ENCODE data around the gene NSMCE4A.

Gene NSMCE4A

DNA sequence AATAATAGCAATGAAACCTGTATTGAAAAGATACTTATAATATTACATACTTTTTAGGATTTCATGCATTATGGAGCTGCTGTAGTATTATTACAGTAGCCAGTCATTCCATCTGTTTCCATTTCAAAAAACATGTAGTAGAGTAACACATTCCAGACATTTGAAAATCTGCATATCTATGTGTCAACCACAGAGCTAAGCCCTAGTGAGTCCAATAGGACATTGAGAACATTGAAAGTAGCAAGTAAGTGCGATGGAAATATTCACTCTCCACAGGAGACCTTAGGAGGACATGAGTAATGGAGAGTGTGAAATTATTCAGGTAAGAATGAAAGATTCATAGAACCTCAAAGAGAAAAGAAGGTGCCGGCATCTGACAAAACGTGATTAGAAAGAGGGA, 15.3 kb downstream of the NSMCE4A start:
- Histone ChIP-seq H3K79me1 (ENCODE audit: low read length) (no peaks in the 10 kb centered on the region), H3K36me3 (ENCODE audit: control insufficient read depth in 1 of 2, insufficient read depth in 2 of 2, low read length in 2 of 2) (peaks cover 2% of the 10 kb centered on the region in 2 experiments), H4K91ac (ENCODE audit: low read depth, low read length) (no peak overlapping the region), H3K27me3 (ENCODE audit: insufficient read depth, low read length) (no peaks in the 10 kb centered on the region), H3K23ac (ENCODE audit: low read length) (no peak overlapping the region), H2BK120ac (ENCODE audit: insufficient read depth, low read length, poor library complexity) (no peak overlapping the region), H3K79me2 (ENCODE audit: control insufficient read depth, insufficient read depth, low read length, poor library complexity) (no peaks in the 10 kb centered on the region), H2AFZ (ENCODE audit: insufficient read depth, low read length, poor library complexity) (no peak overlapping the region), H2AK5ac (ENCODE audit: low read length) (no peak overlapping the region), H3K9ac (ENCODE audit: low read length) (no peak overlapping the region), H3K4ac (ENCODE audit: low read depth, low read length) (no peak overlapping the region), H3K4me3 (ENCODE audit: low read depth, low read length) (no peak overlapping the region), H2BK12ac (ENCODE audit: low read length) (no peak overlapping the region), H4K8ac (ENCODE audit: low read depth, low read length) (no peak overlapping the region), H3K9me3 (ENCODE audit: insufficient read depth, low read depth, low read length) (no peaks in the 10 kb centered on the region), H3K27ac (ENCODE audit: low read depth, low read length) (no peak overlapping the region), H3K18ac (ENCODE audit: low read length) (no peak overlapping the region), H4K12ac (ENCODE audit: low read depth, low read length) (no peak overlapping the region), H3K4me2 (ENCODE audit: low read length) (no peak overlapping the region), H3K4me1 (ENCODE audit: control insufficient read depth in 1 of 2, insufficient read depth in 2 of 2, low read length in 2 of 2) (no peaks in the 10 kb centered on the region), H3K14ac (ENCODE audit: low read length) (no peak overlapping the region), H2BK5ac (ENCODE audit: low read depth, low read length, poor library complexity) (no peak overlapping the region)
- WGBS (ENCODE audit: extremely low coverage, insufficient coverage, insufficient read length): no CpG with 5 or more reads among the region's 3 CpGs
- DNase-seq: no peak

- Histone ChIP-seq H2BK5ac (ENCODE audit: low read depth, low read length, poor library complexity) (no peak overlapping the region), H2BK120ac (ENCODE audit: insufficient read depth, low read length, poor library complexity) (no peak overlapping the region), H2BK12ac (ENCODE audit: low read length) (no peak overlapping the region)
These were observed 18.6 kb downstream of the NSMCE4A start for GRCh38 chr10:121956111-121957061.

GRCh38 chr10:121952226-121952625, 22.8 kb downstream of the NSMCE4A start:
- Histone ChIP-seq H3K9ac (ENCODE audit: low read length) (no peak overlapping the region), H3K4me1 (ENCODE audit: control insufficient read depth in 1 of 2, insufficient read depth in 2 of 2, low read length in 2 of 2) (no peaks in the 10 kb centered on the region), H3K79me1 (ENCODE audit: low read length) (no peaks in the 10 kb centered on the region), H3K4me2 (ENCODE audit: low read length) (no peak overlapping the region), H2AFZ (ENCODE audit: insufficient read depth, low read length, poor library complexity) (no peak overlapping the region), H4K91ac (ENCODE audit: low read depth, low read length) (no peak overlapping the region), H3K4me3 (ENCODE audit: low read depth, low read length) (no peak overlapping the region), H3K27ac (ENCODE audit: low read depth, low read length) (no peak overlapping the region), H3K36me3 (ENCODE audit: control insufficient read depth in 1 of 2, insufficient read depth in 2 of 2, low read length in 2 of 2) (peaks cover 0 to 2% of the 10 kb centered on the region in 2 experiments), H3K9me3 (ENCODE audit: insufficient read depth, low read depth, low read length) (no peaks in the 10 kb centered on the region), H3K23ac (ENCODE audit: low read length) (no peak overlapping the region), H3K27me3 (ENCODE audit: insufficient read depth, low read length) (no peaks in the 10 kb centered on the region), H2BK120ac (ENCODE audit: insufficient read depth, low read length, poor library complexity) (no peak overlapping the region), H3K4ac (ENCODE audit: low read depth, low read length) (no peak overlapping the region), H3K79me2 (ENCODE audit: control insufficient read depth, insufficient read depth, low read length, poor library complexity) (no peaks in the 10 kb centered on the region), H2AK5ac (ENCODE audit: low read length) (no peak overlapping the region), H3K14ac (ENCODE audit: low read length) (no peak overlapping the region), H4K12ac (ENCODE audit: low read depth, low read length) (no peak overlapping the region), H3K18ac (ENCODE audit: low read length) (no peak overlapping the region), H2BK5ac (ENCODE audit: low read depth, low read length, poor library complexity) (no peak overlapping the region), H4K8ac (ENCODE audit: low read depth, low read length) (no peak overlapping the region), H2BK12ac (ENCODE audit: low read length) (no peak overlapping the region)
- WGBS (ENCODE audit: extremely low coverage, insufficient coverage, insufficient read length): no CpG with 5 or more reads among the region's 5 CpGs
- DNase-seq: no peak

More at GRCh38 chr10:121956111-121957061, 18.6 kb downstream of the NSMCE4A start:
- peaks cover 2% of the 10 kb centered on the region in 2 experiments for H3K36me3 ChIP-seq (ENCODE audit: control insufficient read depth in 1 of 2, insufficient read depth in 2 of 2, low read length in 2 of 2)
- no peaks in the 10 kb centered on the region for H3K27me3 ChIP-seq (ENCODE audit: insufficient read depth, low read length)
- no peak overlapping the region for H3K14ac ChIP-seq (ENCODE audit: low read length)
- H3K9me3 ChIP-seq (ENCODE audit: insufficient read depth, low read depth, low read length): no peaks in the 10 kb centered on the region
- H2AFZ ChIP-seq (ENCODE audit: insufficient read depth, low read length, poor library complexity): no peak overlapping the region
- no peak overlapping the region for H3K9ac ChIP-seq (ENCODE audit: low read length)
- no peak overlapping the region for H3K23ac ChIP-seq (ENCODE audit: low read length)
- WGBS (ENCODE audit: extremely low coverage, insufficient coverage, insufficient read length): no CpG with 5 or more reads among the region's 7 CpGs
- H3K4me1 ChIP-seq (ENCODE audit: control insufficient read depth in 1 of 2, insufficient read depth in 2 of 2, low read length in 2 of 2): no peaks in the 10 kb centered on the region
- H3K4me2 ChIP-seq (ENCODE audit: low read length): no peak overlapping the region
- H3K4me3 ChIP-seq (ENCODE audit: low read depth, low read length): no peak overlapping the region
- H4K91ac ChIP-seq (ENCODE audit: low read depth, low read length): no peak overlapping the region
- H3K79me1 ChIP-seq (ENCODE audit: low read length): no peaks in the 10 kb centered on the region
- no peak overlapping the region for H4K8ac ChIP-seq (ENCODE audit: low read depth, low read length)
- no peak overlapping the region for H3K27ac ChIP-seq (ENCODE audit: low read depth, low read length)
- no peak overlapping the region for H4K12ac ChIP-seq (ENCODE audit: low read depth, low read length)
- H3K18ac ChIP-seq (ENCODE audit: low read length): no peak overlapping the region
- no peak overlapping the region for H3K4ac ChIP-seq (ENCODE audit: low read depth, low read length)
- no peaks in the 10 kb centered on the region for H3K79me2 ChIP-seq (ENCODE audit: control insufficient read depth, insufficient read depth, low read length, poor library complexity)
- no peak for DNase-seq
- H2AK5ac ChIP-seq (ENCODE audit: low read length): no peak overlapping the region

DNA sequence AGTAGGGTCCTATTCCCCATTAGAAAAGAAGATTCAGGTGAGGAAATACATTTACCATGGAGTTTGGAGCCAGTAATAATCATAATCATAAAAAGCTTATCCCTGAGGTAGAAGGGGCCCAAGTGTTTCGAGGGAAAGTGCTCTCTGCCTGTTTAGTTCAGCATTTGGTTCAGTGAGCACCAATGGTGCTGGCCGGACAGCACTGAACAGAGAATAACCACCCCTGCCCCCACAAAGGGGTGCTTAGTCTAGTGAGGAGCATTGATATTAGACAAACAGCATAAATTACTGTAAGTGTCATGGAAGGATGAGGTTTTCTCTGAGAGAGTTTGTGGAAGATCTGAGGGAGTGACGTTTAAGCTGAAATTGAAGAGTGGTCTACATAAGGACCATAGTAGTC, 25.6 kb downstream of the NSMCE4A start:
- H2BK12ac ChIP-seq (ENCODE audit: low read length): no peak overlapping the region
- H3K4me2 ChIP-seq (ENCODE audit: low read length): no peak overlapping the region
- no peak overlapping the region for H2AK5ac ChIP-seq (ENCODE audit: low read length)
- WGBS (ENCODE audit: extremely low coverage, insufficient coverage, insufficient read length): no CpG with 5 or more reads among the region's 3 CpGs
- DNase-seq: no peak
- no peak overlapping the region for H3K23ac ChIP-seq (ENCODE audit: low read length)
- no peak overlapping the region for H2BK120ac ChIP-seq (ENCODE audit: insufficient read depth, low read length, poor library complexity)
- H4K12ac ChIP-seq (ENCODE audit: low read depth, low read length): no peak overlapping the region
- no peak overlapping the region for H3K27ac ChIP-seq (ENCODE audit: low read depth, low read length)
- no peak overlapping the region for H4K91ac ChIP-seq (ENCODE audit: low read depth, low read length)
- H2BK5ac ChIP-seq (ENCODE audit: low read depth, low read length, poor library complexity): no peak overlapping the region
- H4K8ac ChIP-seq (ENCODE audit: low read depth, low read length): no peak overlapping the region
- H3K4me1 ChIP-seq (ENCODE audit: control insufficient read depth in 1 of 2, insufficient read depth in 2 of 2, low read length in 2 of 2): no peaks in the 10 kb centered on the region
- H3K14ac ChIP-seq (ENCODE audit: low read length): no peak overlapping the region
- H3K79me1 ChIP-seq (ENCODE audit: low read length): no peaks in the 10 kb centered on the region
- H3K27me3 ChIP-seq (ENCODE audit: insufficient read depth, low read length): no peaks in the 10 kb centered on the region
- no peak overlapping the region for H3K9ac ChIP-seq (ENCODE audit: low read length)
- H3K4me3 ChIP-seq (ENCODE audit: low read depth, low read length): no peak overlapping the region
- H2AFZ ChIP-seq (ENCODE audit: insufficient read depth, low read length, poor library complexity): no peak overlapping the region
- no peaks in the 10 kb centered on the region for H3K79me2 ChIP-seq (ENCODE audit: control insufficient read depth, insufficient read depth, low read length, poor library complexity)
- no peak overlapping the region for H3K4ac ChIP-seq (ENCODE audit: low read depth, low read length)
- H3K18ac ChIP-seq (ENCODE audit: low read length): no peak overlapping the region
- H3K9me3 ChIP-seq (ENCODE audit: insufficient read depth, low read depth, low read length): no peaks in the 10 kb centered on the region
- H3K36me3 ChIP-seq (ENCODE audit: control insufficient read depth in 1 of 2, insufficient read depth in 2 of 2, low read length in 2 of 2): no peaks in the 10 kb centered on the region
